ENCODE results near the gene RBM23.

Gene RBM23

GRCh38 chr14:22929961-22930364 is 11.0 kb upstream of the RBM23 start:
- no peak for DNase-seq
- intact Hi-C loops (cut with DNase I; ENCODE audit: low total_unique reads) = no loop called here
- H3K4me3 ChIP-seq = peak overlapping the region; percentile 86 to 92
- H3K27me3 ChIP-seq = no peaks in the 10 kb centered on the region
- peaks cover 0 to 22% (median 15%) of the 10 kb centered on the region in 4 donors for H3K4me1 ChIP-seq
- no peaks in the 10 kb centered on the region for H3K9me3 ChIP-seq
- H3K36me3 ChIP-seq = peaks cover 8 to 17% (median 8%) of the 10 kb centered on the region in 3 donors
- TF ChIP-seq CTCF (IDR thresholded peaks at IDR 0.05) = no peak
- peak overlapping the region; percentile 83 to 84 for H3K27ac ChIP-seq

GRCh38 chr14:22929104-22929960 is 10.4 kb upstream of the RBM23 start, which contains the start of gene PRMT5:
Gene PRMT5 (minus strand): TSS chr14:22929376. CDS start chr14:22929361, 15 bp downstream.
- H3K4me3 ChIP-seq = peak within 1 kb of the TSS; percentile 86 to 92
- H3K36me3 ChIP-seq = peaks cover 13 to 23% (median 14%) of the 10 kb centered on the region in 3 donors
- peaks cover 0 to 22% (median 15%) of the 10 kb centered on the region in 4 donors for H3K4me1 ChIP-seq
- no peaks in the 10 kb centered on the region for H3K9me3 ChIP-seq
- peak within 1 kb of the TSS; percentile 93 to 95 for H3K27ac ChIP-seq
- intact Hi-C loops (cut with DNase I; ENCODE audit: low total_unique reads) = no loop called here
- TF ChIP-seq CTCF (IDR thresholded peaks at IDR 0.05) = no peak
- peak; percentile 100 for DNase-seq
- no peaks in the 10 kb centered on the region for H3K27me3 ChIP-seq

GRCh38 chr14:22928237-22929103 is 9.5 kb upstream of the RBM23 start:
- TF ChIP-seq CTCF (IDR thresholded peaks at IDR 0.05) = no peak
- Histone ChIP-seq H3K4me3 (peak overlapping the region; percentile 86 to 92), H3K27me3 (no peaks in the 10 kb centered on the region), H3K36me3 (peaks cover 21 to 32% (median 23%) of the 10 kb centered on the region in 3 donors), H3K27ac (peak overlapping the region; percentile 93 to 95), H3K4me1 (peaks cover 0 to 22% (median 15%) of the 10 kb centered on the region in 4 donors), H3K9me3 (no peaks in the 10 kb centered on the region)
- peak in 1 of 2 donors; percentile 61 for DNase-seq
- intact Hi-C loops (cut with DNase I; ENCODE audit: low total_unique reads) = no loop called here

GRCh38 chr14:22926316-22926715 is 7.4 kb upstream of the RBM23 start:
- no peaks in the 10 kb centered on the region for H3K9me3 ChIP-seq
- DNase-seq = peak in 1 of 2 donors; percentile 10
- H3K36me3 ChIP-seq = peaks cover 31 to 53% (median 39%) of the 10 kb centered on the region in 3 donors
- TF ChIP-seq CTCF (IDR thresholded peaks at IDR 0.05) = no peak
- no peaks in the 10 kb centered on the region for H3K27me3 ChIP-seq
- intact Hi-C loops (cut with DNase I; ENCODE audit: low total_unique reads) = no loop called here
- H3K4me1 ChIP-seq = peaks cover 0 to 22% (median 15%) of the 10 kb centered on the region in 4 donors
- H3K27ac ChIP-seq = no peak overlapping the region
- no peak overlapping the region for H3K4me3 ChIP-seq

- H3K27me3 ChIP-seq = no peaks in the 10 kb centered on the region
- no peaks in the 10 kb centered on the region for H3K9me3 ChIP-seq
- H3K4me3 ChIP-seq = no peak overlapping the region
- no peak for DNase-seq
- no peak overlapping the region for H3K27ac ChIP-seq
- TF ChIP-seq CTCF (IDR thresholded peaks at IDR 0.05) = no peak
- intact Hi-C loops (cut with DNase I; ENCODE audit: low total_unique reads) = no loop called here
- H3K4me1 ChIP-seq = peaks cover 0 to 19% (median 13%) of the 10 kb centered on the region in 4 donors
- peaks cover 31 to 61% (median 46%) of the 10 kb centered on the region in 3 donors for H3K36me3 ChIP-seq
These were observed 6.6 kb upstream of the RBM23 start for GRCh38 chr14:22925513-22925912.
